ENCODE measurements around the gene ISLR.

The ISLR gene

GRCh38 chr15:74135041-74135565 is 38.4 kb upstream of the ISLR start:
- H3K4me3 ChIP-seq (ENCODE audit: low read depth, low read length), result no peak overlapping the region
- peaks cover 10% of the 10 kb centered on the region for H3K4me1 ChIP-seq (ENCODE audit: control insufficient read depth, insufficient read depth, low read length)
- no peak for TF ChIP-seq ZNF707 (tag by site-specific recombination; IDR thresholded peaks at IDR 0.05)
- no peak for TF ChIP-seq ZNF174 (tag by site-specific recombination; IDR thresholded peaks at IDR 0.05)
- no peak for TF ChIP-seq ZNF777 (tag by site-specific recombination; IDR thresholded peaks at IDR 0.05; ENCODE audit: borderline replicate concordance)
- TF ChIP-seq ZSCAN23 (tag by site-specific recombination; IDR thresholded peaks at IDR 0.05), result no peak
- no peak for TF ChIP-seq ZNF645 (tag by site-specific recombination; IDR thresholded peaks at IDR 0.05)
- TF ChIP-seq ZNF624 (tag by site-specific recombination; IDR thresholded peaks at IDR 0.05), result no peak
- TF ChIP-seq ZBTB8A (tag by site-specific recombination; IDR thresholded peaks at IDR 0.05), result no peak
- TF ChIP-seq ZNF549 (tag by site-specific recombination; IDR thresholded peaks at IDR 0.05), result no peak
- TF ChIP-seq ZNF610 (tag by site-specific recombination; IDR thresholded peaks at IDR 0.05; ENCODE audit: borderline replicate concordance), result no peak
- TF ChIP-seq ZNF24 (tag by site-specific recombination; IDR thresholded peaks at IDR 0.05), result no peak
- TF ChIP-seq ZNF555 (tag by site-specific recombination; conservative IDR thresholded peaks at IDR 0.05), result no peak
- TF ChIP-seq TCF7L2 (IDR thresholded peaks at IDR 0.05; ENCODE audit: borderline replicate concordance, low read depth, low read length), result no peak
- no peak for TF ChIP-seq ZNF223 (tag by site-specific recombination; IDR thresholded peaks at IDR 0.05)
- no peak for TF ChIP-seq ZBTB6 (tag by site-specific recombination; IDR thresholded peaks at IDR 0.05)
- TF ChIP-seq GLIS2 (tag by site-specific recombination; IDR thresholded peaks at IDR 0.05), result no peak
- no peak for TF ChIP-seq PRDM1 (tag by site-specific recombination; IDR thresholded peaks at IDR 0.05)
- TF ChIP-seq KLF8 (tag by site-specific recombination; IDR thresholded peaks at IDR 0.05), result no peak
- TF ChIP-seq ZNF560 (tag by site-specific recombination; IDR thresholded peaks at IDR 0.05; ENCODE audit: borderline replicate concordance), result no peak
- TF ChIP-seq PRDM6 (tag by site-specific recombination; IDR thresholded peaks at IDR 0.05), result no peak
- ChIA-PET POLR2A (interaction anchor here (0.6 to 1.6 kb wide), 3 partner anchors 55 to 61 kb away, joined by 4 to 5 read pairs (median 5); no protein-coding TSS in a partner anchor), CTCF (interaction anchor here (0.7 to 1.3 kb wide), 4 partner anchors 7 to 173 kb away, joined by 3 to 9 read pairs (median 4); partner anchors contain the start of gene STRA6)
- no peaks in the 10 kb centered on the region for H3K36me3 ChIP-seq (ENCODE audit: control insufficient read depth in 2 of 2, insufficient read depth in 1 of 2, low read length in 2 of 2)
- H3K9me3 ChIP-seq (ENCODE audit: control insufficient read depth, insufficient read depth, low read depth, low read length), result no peaks in the 10 kb centered on the region
- no peak overlapping the region for H3K27ac ChIP-seq (ENCODE audit: extremely low read depth, low read depth, low read length)

- Histone ChIP-seq H3K4me3 (ENCODE audit: low read depth, low read length) (peak overlapping the region; percentile 2), H3K4me1 (ENCODE audit: control insufficient read depth, insufficient read depth, low read length) (peaks cover 4% of the 10 kb centered on the region), H3K27ac (ENCODE audit: extremely low read depth, low read depth, low read length) (peak overlapping the region; percentile 74), H3K36me3 (ENCODE audit: control insufficient read depth in 2 of 2, insufficient read depth in 1 of 2, low read length in 2 of 2) (no peaks in the 10 kb centered on the region), H3K9me3 (ENCODE audit: control insufficient read depth, insufficient read depth, low read depth, low read length) (no peaks in the 10 kb centered on the region)
- ChIA-PET CTCF (interaction anchor here (0.6 to 1.3 kb wide), 4 partner anchors 9 to 194 kb away, joined by 3 to 4 read pairs (median 4); no protein-coding TSS in a partner anchor), POLR2A (interaction anchor here (0.9 to 1.6 kb wide), 2 partner anchors 57 to 92 kb away, joined by 3 to 4 read pairs; no protein-coding TSS in a partner anchor)
- TF ChIP-seq MYNN (tag by site-specific recombination; IDR thresholded peaks at IDR 0.05; ENCODE audit: borderline replicate concordance), result no peak
- TF ChIP-seq ZFHX2 (tag by site-specific recombination; conservative IDR thresholded peaks at IDR 0.05), result no peak
- TF ChIP-seq SP3 (tag by site-specific recombination; IDR thresholded peaks at IDR 0.05), result 0 out of 2 replicates have a peak, but pooled peaks have one; percentile 1
- no peak for TF ChIP-seq ZNF26 (tag by site-specific recombination; IDR thresholded peaks at IDR 0.05)
These were observed 37.0 kb upstream of the ISLR start for GRCh38 chr15:74136540-74136813.

Measured in HEK293 (cell line).